ENCODE results near the gene IL21. TPM values are rescaled to one million over a fixed set of nuclear protein-coding genes. Genes with fewer than 3 reads are reported as not detected.

Gene IL21
- total and polyA plus RNA-seq, 7 experiments from 2014 or later = 7.3 TPM; not detected in 6

DNA sequence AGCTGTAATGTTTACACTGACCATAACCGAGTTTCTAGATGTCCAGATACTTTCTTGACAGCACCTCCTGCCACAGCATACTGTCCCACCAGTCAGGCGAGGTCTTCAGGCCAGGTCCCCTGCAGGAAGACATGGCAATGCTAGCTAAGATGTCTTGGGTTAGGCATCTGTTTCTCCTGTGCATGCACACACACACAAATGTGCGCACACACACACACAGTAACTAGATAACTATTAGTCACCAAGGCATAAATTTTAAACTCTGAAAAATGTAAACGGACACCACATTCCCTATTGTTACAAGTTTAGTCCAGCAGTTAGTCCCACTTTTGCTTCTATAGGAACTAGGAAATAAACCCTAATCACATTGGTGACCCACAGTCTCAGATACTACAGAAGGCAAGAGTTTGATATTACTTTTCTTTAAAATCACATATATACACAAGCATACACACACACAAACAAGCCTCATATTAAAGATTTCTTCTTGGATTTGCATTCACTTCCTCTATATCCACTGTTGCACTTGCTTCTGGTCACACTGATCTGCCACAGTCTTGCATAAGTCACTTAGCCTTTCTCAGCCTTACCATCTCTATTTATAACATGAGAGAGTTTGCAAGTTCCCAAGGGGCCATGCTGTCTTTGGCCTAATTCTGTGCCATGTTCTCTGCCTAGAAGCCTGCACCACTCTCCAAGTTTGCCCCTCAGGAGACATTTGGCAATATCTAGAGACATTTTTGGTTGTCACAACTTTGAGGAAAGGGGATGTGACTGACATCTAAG is 32.2 kb downstream of the IL21 start:
- CTCF ChIA-PET = no interaction called here
- no peak overlapping the region for H3K27ac Mint-ChIP-seq
- H3K27ac ChIP-seq (ENCODE audit: low read depth, low read length) = no peak overlapping the region
- POLR2A ChIA-PET = no interaction called here
- no peaks in the 10 kb centered on the region for H3K9me3 ChIP-seq (ENCODE audit: control insufficient read depth in 2 of 3, low read length in 3 of 3)
- intact Hi-C loops (cut with micrococcal nuclease) = no loop called here
- H3K4me3 Mint-ChIP-seq = no peak overlapping the region
- H3K27me3 ChIP-seq (ENCODE audit: control insufficient read depth in 2 of 2, insufficient read depth in 2 of 2, low read length in 2 of 2) = no peaks in the 10 kb centered on the region
- H3K4me1 Mint-ChIP-seq = peaks cover 14 to 30% (median 24%) of the 10 kb centered on the region in 7 donors
- no peaks in the 10 kb centered on the region for H3K36me3 ChIP-seq (ENCODE audit: control insufficient read depth in 2 of 3, insufficient read depth in 3 of 3, low read length in 3 of 3)
- no peaks in the 10 kb centered on the region for H3K27me3 Mint-ChIP-seq
- H3K4me3 ChIP-seq (ENCODE audit: low read length) = no peak overlapping the region
- peaks cover 0 to 12% (median 0%) of the 10 kb centered on the region in 5 donors for H3K36me3 Mint-ChIP-seq
- peaks cover 0 to 4% of the 10 kb centered on the region in 2 donors for H3K4me1 ChIP-seq (ENCODE audit: control insufficient read depth in 2 of 2, insufficient read depth in 2 of 2, low read length in 2 of 2)
- peak; percentile 30 for ATAC-seq
- DNase-seq = no peak
- peaks cover 0 to 7% (median 0%) of the 10 kb centered on the region in 11 donors for H3K9me3 Mint-ChIP-seq

DNA sequence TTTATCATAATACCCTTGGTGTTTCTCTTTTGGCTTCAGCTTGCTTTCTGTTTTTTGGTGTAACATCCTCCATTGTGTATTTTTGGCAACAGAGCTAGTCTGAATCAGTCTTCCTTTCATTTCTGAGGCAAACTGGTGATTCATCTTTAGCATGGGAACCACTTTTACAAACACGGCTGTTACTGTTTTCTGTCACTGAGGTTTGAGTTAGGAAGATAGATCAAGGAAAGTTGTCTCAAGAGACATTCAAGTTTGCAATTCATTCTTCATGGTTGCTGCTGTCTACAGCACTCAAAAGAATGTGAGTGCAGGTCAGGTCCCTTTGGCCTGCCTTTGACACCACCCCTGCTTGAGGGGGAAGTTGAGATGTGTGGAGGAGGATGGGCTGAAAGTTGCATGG is 36.3 kb downstream of the IL21 start:
- Histone ChIP-seq H3K27ac (ENCODE audit: low read depth, low read length) (no peak overlapping the region), H3K4me3 (ENCODE audit: low read length) (no peak overlapping the region), H3K4me1 (ENCODE audit: control insufficient read depth in 2 of 2, insufficient read depth in 2 of 2, low read length in 2 of 2) (peaks cover 0 to 4% of the 10 kb centered on the region in 2 donors), H3K9me3 (ENCODE audit: control insufficient read depth in 2 of 3, low read length in 3 of 3) (no peaks in the 10 kb centered on the region), H3K27me3 (ENCODE audit: control insufficient read depth in 2 of 2, insufficient read depth in 2 of 2, low read length in 2 of 2) (no peaks in the 10 kb centered on the region), H3K36me3 (ENCODE audit: control insufficient read depth in 2 of 3, insufficient read depth in 3 of 3, low read length in 3 of 3) (no peaks in the 10 kb centered on the region)
- Mint-ChIP-seq H3K36me3 (peaks cover 0 to 10% (median 0%) of the 10 kb centered on the region in 5 donors), H3K9me3 (peaks cover 0 to 3% (median 0%) of the 10 kb centered on the region in 11 donors), H3K27ac (peak overlapping the region; percentile 48 to 89 (median 73)), H3K4me1 (peaks cover 19 to 53% (median 46%) of the 10 kb centered on the region in 7 donors), H3K27me3 (no peaks in the 10 kb centered on the region), H3K4me3 (peak overlapping the region in 6 of 10 donors; percentile 19 to 64 (median 56))
- peak; percentile 58 for ATAC-seq
- intact Hi-C loops (cut with micrococcal nuclease) = no loop called here
- peak in 4 of 9 donors; percentile 15 to 40 (median 26) for DNase-seq
- POLR2A ChIA-PET = no interaction called here
- CTCF ChIA-PET = interaction anchor here (0.7 kb wide), 1 partner anchor 66 kb away, joined by 3 read pairs; no protein-coding TSS in a partner anchor

DNA sequence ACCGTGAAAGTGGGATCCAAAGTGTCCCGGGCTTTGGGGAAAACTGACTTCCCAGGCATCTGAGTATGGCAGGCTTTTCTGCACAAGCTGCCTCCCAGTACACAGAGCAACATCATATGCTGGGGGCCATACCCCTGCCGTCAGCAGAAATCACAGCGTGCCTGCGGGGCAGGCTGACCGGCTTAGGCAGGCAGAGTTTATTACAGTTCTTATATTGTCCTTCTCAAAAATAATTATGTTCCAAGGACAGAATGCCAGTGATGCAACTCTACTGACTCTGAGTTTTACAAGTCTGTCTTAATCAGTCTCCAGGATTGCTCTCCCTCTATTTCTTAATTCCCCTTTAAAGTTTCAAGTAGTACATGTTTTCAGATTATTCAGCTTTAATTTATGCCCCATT is 37.0 kb downstream of the IL21 start:
- H3K36me3 Mint-ChIP-seq = peaks cover 0 to 10% (median 0%) of the 10 kb centered on the region in 5 donors
- H3K4me3 ChIP-seq (ENCODE audit: low read length) = no peak overlapping the region
- ChIA-PET POLR2A (no interaction called here), CTCF (interaction anchor here (0.7 kb wide), 1 partner anchor 67 kb away, joined by 3 read pairs; no protein-coding TSS in a partner anchor)
- H3K36me3 ChIP-seq (ENCODE audit: control insufficient read depth in 2 of 3, insufficient read depth in 3 of 3, low read length in 3 of 3) = no peaks in the 10 kb centered on the region
- intact Hi-C loops (cut with micrococcal nuclease) = no loop called here
- H3K27ac ChIP-seq (ENCODE audit: low read depth, low read length) = no peak overlapping the region
- H3K9me3 Mint-ChIP-seq = peaks cover 0 to 3% (median 0%) of the 10 kb centered on the region in 11 donors
- H3K27me3 Mint-ChIP-seq = no peaks in the 10 kb centered on the region
- peak overlapping the region in 3 of 10 donors; percentile 59 to 64 (median 59) for H3K4me3 Mint-ChIP-seq
- no peak for DNase-seq
- peak overlapping the region in 7 of 9 donors; percentile 3 to 89 (median 82) for H3K27ac Mint-ChIP-seq
- peaks cover 24 to 59% (median 52%) of the 10 kb centered on the region in 7 donors for H3K4me1 Mint-ChIP-seq
- H3K4me1 ChIP-seq (ENCODE audit: control insufficient read depth in 2 of 2, insufficient read depth in 2 of 2, low read length in 2 of 2) = peaks cover 0 to 8% of the 10 kb centered on the region in 2 donors
- ATAC-seq = no peak
- H3K9me3 ChIP-seq (ENCODE audit: control insufficient read depth in 2 of 3, low read length in 3 of 3) = no peaks in the 10 kb centered on the region
- H3K27me3 ChIP-seq (ENCODE audit: control insufficient read depth in 2 of 2, insufficient read depth in 2 of 2, low read length in 2 of 2) = no peaks in the 10 kb centered on the region

DNA sequence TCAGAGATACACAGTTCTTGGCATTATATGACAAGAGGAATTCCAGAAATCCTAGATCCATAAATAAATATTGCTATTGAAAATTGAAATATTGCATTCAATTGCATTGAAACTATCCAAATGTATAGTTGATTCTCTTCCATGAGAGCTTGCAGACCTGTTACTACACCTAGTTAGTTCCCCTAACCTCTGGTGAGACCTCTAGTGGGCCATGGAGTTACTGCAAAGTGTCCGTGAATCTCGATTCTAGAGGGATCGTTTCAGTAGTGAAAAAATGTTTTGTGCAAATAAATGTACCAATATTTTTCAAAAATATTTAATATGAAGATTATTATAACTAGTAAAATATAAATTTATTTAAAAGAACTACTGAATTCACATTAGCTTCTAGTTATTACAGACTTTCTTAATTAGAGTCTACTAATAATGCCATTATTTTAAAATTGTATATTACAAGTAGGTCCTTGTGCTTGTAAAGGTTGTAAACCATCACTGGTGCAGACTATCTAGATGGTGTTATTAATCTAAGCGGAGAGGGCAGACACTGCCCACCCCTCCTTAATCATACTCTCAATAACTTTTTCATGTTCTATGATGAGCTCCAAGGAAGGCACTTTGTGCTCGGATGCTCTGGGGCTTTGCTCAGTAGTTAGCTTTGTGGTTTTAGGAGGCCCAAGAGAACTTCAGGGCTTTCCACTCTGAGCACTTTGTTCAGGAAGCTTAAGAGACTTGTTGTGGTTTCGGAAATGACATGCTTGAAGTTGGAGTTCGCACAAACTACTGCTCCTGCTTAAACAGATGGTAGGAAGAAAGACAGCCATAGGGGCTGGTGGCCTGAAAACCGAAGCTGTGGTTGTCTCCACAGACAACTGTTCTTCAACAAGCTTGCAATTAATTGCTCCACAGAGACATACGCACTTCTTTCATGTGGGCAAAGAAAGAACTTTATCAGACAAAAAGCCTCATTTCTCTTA is 42.8 kb downstream of the IL21 start:
- Histone ChIP-seq H3K9me3 (ENCODE audit: control insufficient read depth in 2 of 3, low read length in 3 of 3) (no peaks in the 10 kb centered on the region), H3K4me3 (ENCODE audit: low read length) (peak overlapping the region; percentile 12), H3K4me1 (ENCODE audit: control insufficient read depth in 2 of 2, insufficient read depth in 2 of 2, low read length in 2 of 2) (peaks cover 7 to 14% of the 10 kb centered on the region in 2 donors), H3K27me3 (ENCODE audit: control insufficient read depth in 2 of 2, insufficient read depth in 2 of 2, low read length in 2 of 2) (no peaks in the 10 kb centered on the region), H3K27ac (ENCODE audit: low read depth, low read length) (peak overlapping the region; percentile 76), H3K36me3 (ENCODE audit: control insufficient read depth in 2 of 3, insufficient read depth in 3 of 3, low read length in 3 of 3) (no peaks in the 10 kb centered on the region)
- peak; percentile 90 for ATAC-seq
- Mint-ChIP-seq H3K4me1 (peaks cover 16 to 54% (median 50%) of the 10 kb centered on the region in 7 donors), H3K27me3 (peaks cover 0 to 6% (median 0%) of the 10 kb centered on the region in 5 donors), H3K36me3 (peaks cover 0 to 11% (median 0%) of the 10 kb centered on the region in 5 donors), H3K27ac (peak overlapping the region; percentile 82 to 98 (median 91)), H3K4me3 (peak overlapping the region; percentile 47 to 79 (median 72)), H3K9me3 (peaks cover 0 to 7% (median 0%) of the 10 kb centered on the region in 11 donors)
- CTCF ChIA-PET = interaction anchor here (0.6 to 2.8 kb wide), 12 partner anchors 32 to 677 kb away, joined by 3 to 18 read pairs (median 4); no protein-coding TSS in a partner anchor
- peak; percentile 12 to 95 (median 91) for DNase-seq
- POLR2A ChIA-PET = interaction anchor here (0.9 to 1.4 kb wide), 2 partner anchors 120 to 155 kb away, joined by 4 read pairs; partner anchors contain the start of gene BBS12
- intact Hi-C loops (cut with micrococcal nuclease) = loop anchor here (1.0 to 10.0 kb wide), 26 partner anchors 24 to 1684 kb away; partner anchors contain the start of genes BBS12 (in 2 of the 2), BLTP1 (in 2 of the 2), CCNA2 (in 2 of the 2) and NUDT6 (in 2 of the 2)

DNA sequence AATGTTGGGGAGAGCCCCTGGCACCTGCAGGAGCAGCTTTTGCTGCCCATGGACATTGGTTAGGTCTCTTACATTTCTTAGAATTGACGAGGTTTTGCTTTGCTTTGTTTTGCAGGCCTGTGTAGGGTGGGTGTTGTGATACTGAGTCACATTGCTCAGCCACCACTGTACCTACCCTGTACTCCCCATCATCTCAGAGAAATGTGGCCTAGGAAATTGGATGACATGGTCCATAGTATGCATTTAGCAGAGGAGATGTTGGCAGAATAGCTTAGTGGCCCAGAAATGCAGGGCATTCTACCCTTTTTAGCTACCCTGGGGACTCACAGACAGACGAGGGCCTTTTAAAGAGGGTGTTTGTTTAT is 43.7 kb downstream of the IL21 start:
- ATAC-seq = no peak
- Mint-ChIP-seq H3K4me3 (peak overlapping the region; percentile 1 to 78 (median 18)), H3K9me3 (peaks cover 0 to 7% (median 0%) of the 10 kb centered on the region in 11 donors), H3K27ac (peak overlapping the region; percentile 8 to 87 (median 42)), H3K27me3 (peaks cover 0 to 6% (median 0%) of the 10 kb centered on the region in 5 donors), H3K36me3 (peaks cover 0 to 14% (median 0%) of the 10 kb centered on the region in 5 donors), H3K4me1 (peaks cover 13 to 50% (median 45%) of the 10 kb centered on the region in 7 donors)
- intact Hi-C loops (cut with micrococcal nuclease) = loop anchor here (1.0 to 10.0 kb wide), 17 partner anchors 68 to 1685 kb away; partner anchors contain the start of gene CCNA2 (in 1 of the 2)
- H3K9me3 ChIP-seq (ENCODE audit: control insufficient read depth in 2 of 3, low read length in 3 of 3) = no peaks in the 10 kb centered on the region
- no peak for DNase-seq
- H3K27ac ChIP-seq (ENCODE audit: low read depth, low read length) = no peak overlapping the region
- no peak overlapping the region for H3K4me3 ChIP-seq (ENCODE audit: low read length)
- no peaks in the 10 kb centered on the region for H3K27me3 ChIP-seq (ENCODE audit: control insufficient read depth in 2 of 2, insufficient read depth in 2 of 2, low read length in 2 of 2)
- ChIA-PET CTCF (interaction anchor here (0.9 to 2.8 kb wide), 6 partner anchors 34 to 676 kb away, joined by 3 to 18 read pairs (median 10); no protein-coding TSS in a partner anchor), POLR2A (no interaction called here)
- peaks cover 7 to 14% of the 10 kb centered on the region in 2 donors for H3K4me1 ChIP-seq (ENCODE audit: control insufficient read depth in 2 of 2, insufficient read depth in 2 of 2, low read length in 2 of 2)
- H3K36me3 ChIP-seq (ENCODE audit: control insufficient read depth in 2 of 3, insufficient read depth in 3 of 3, low read length in 3 of 3) = no peaks in the 10 kb centered on the region
